Endothelial cell of umbilical vein (primary cell): ENCODE results near the gene HRK. TPM values are rescaled to one million over a fixed set of nuclear protein-coding genes. Genes with fewer than 3 reads are reported as not detected.

Experiments used
- BruUV-seq: library from RNA; stranded (reverse); fragments of 400-500 nt; replicated peaks from 2 replicates; lab custom pipeline; 2021; lab: Mats Ljungman, UMichigan
- CTCF ChIA-PET: fragments of 300-600, 350-600 bp; sonication (Branson Sonifier 250); formaldehyde crosslinking; loops from one replicate; lab custom pipeline; 2021; ENCODE audit warnings: antibody characterized with exemption, inconsistent platforms; lab: Charles Lee
- POLR2A ChIA-PET: fragments of 300-600, 350-600 bp; sonication (Branson Sonifier 250); formaldehyde crosslinking; loops from one replicate; lab custom pipeline; 2021; ENCODE audit warnings: antibody characterized with exemption, inconsistent platforms; lab: Charles Lee
- DNase-seq: peaks from one replicate; pipeline ENCODE4 v3.0.0-alpha.2; 2011; ENCODE audit warnings: low read depth, low spot score
- FAIRE-seq: peaks from 2 replicates; lab custom pipeline; 2011; peaks lifted over from hg19 to GRCh38; lab: Jason Lieb, UNC
- H2AFZ ChIP-seq: 2 replicates; pipeline ENCODE4 v1.6.0; 2012; ENCODE audit warnings: low read depth, low read length, control low read depth, inconsistent platforms
- H3K27ac ChIP-seq: 2 replicates; pipeline ENCODE4 v1.5.1; 2011; ENCODE audit warnings: low read depth, mild to moderate bottlenecking, control low read depth, low read length, moderate library complexity; ENCODE audit not compliant: insufficient read depth
- H3K27me3 ChIP-seq, 2 experiments: 2 replicates each; pipeline versions ENCODE4 v1.6.0 to v1.6.1; 2011; ENCODE audit warnings: low read length in 2 of 2, mixed read lengths in 1 of 2; ENCODE audit not compliant: control insufficient read depth in 2 of 2, insufficient read depth in 2 of 2
- H3K36me3 ChIP-seq, 2 experiments: 2 replicates in 1 of 2; 3 replicates in 1 of 2; pipeline ENCODE4 v1.5.1; 2011; ENCODE audit warnings: low read length in 2 of 2, mild to moderate bottlenecking in 1 of 2, moderate library complexity in 1 of 2; ENCODE audit not compliant: control insufficient read depth in 2 of 2, insufficient read depth in 2 of 2; ENCODE audit errors: extremely low read depth in 1 of 2
- H3K4me1 ChIP-seq: 3 replicates; pipeline ENCODE4 v1.5.1; 2011; ENCODE audit warnings: mild to moderate bottlenecking, low read length; ENCODE audit not compliant: control insufficient read depth, insufficient read depth; ENCODE audit errors: extremely low read depth
- H3K4me2 ChIP-seq: 2 replicates; pipeline ENCODE4 v1.6.1; 2011; ENCODE audit warnings: low read length, control low read depth, mixed read lengths; ENCODE audit not compliant: insufficient read depth
- H3K4me3 ChIP-seq, 3 experiments: fragments of 200-600 bp in 1 of 3; sonication (generic), shearing (Covaris generic) in 1 of 3; replicated peaks in 1 of 3; 2 replicates each; pipeline ENCODE4 v1.5.1; 2011 to 2016; ENCODE audit warnings: control low read depth in 3 of 3, low read length in 3 of 3, mild to moderate bottlenecking in 2 of 3, inconsistent platforms in 1 of 3, low read depth in 1 of 3, moderate library complexity in 1 of 3; ENCODE audit not compliant: insufficient read depth in 1 of 3
- H3K79me2 ChIP-seq: 2 replicates; pipeline ENCODE4 v1.6.0; 2012; ENCODE audit warnings: low read length, inconsistent platforms; ENCODE audit not compliant: control insufficient read depth, insufficient read depth
- H3K9ac ChIP-seq: replicated peaks from 2 replicates; pipeline ENCODE3; 2011; ENCODE audit warnings: low read length, control low read depth; ENCODE audit not compliant: insufficient read depth; ENCODE audit errors: extremely low read depth
- H3K9me1 ChIP-seq: replicated peaks from 3 replicates; pipeline ENCODE4 v1.6.0; 2011; ENCODE audit warnings: mild to moderate bottlenecking, low read length; ENCODE audit not compliant: control insufficient read depth, insufficient read depth; ENCODE audit errors: extremely low read depth
- H3K9me3 ChIP-seq: replicated peaks from 2 replicates; pipeline ENCODE4 v1.5.1; 2012; ENCODE audit warnings: low read length, inconsistent platforms; ENCODE audit not compliant: control insufficient read depth, insufficient read depth
- H4K20me1 ChIP-seq: replicated peaks from 2 replicates; pipeline ENCODE3; 2011; ENCODE audit warnings: mild to moderate bottlenecking, low read length; ENCODE audit not compliant: control insufficient read depth, insufficient read depth; ENCODE audit errors: extremely low read depth
- FOS ChIP-seq: IDR thresholded peaks from 2 replicates; pipeline ENCODE4 v1.6.1; 2011; ENCODE audit warnings: mild to moderate bottlenecking, low read length, moderate library complexity, borderline replicate concordance; ENCODE audit not compliant: insufficient read depth
- JUN ChIP-seq: IDR thresholded peaks from 2 replicates; pipeline ENCODE4 v1.6.1; 2011; ENCODE audit warnings: borderline replicate concordance, low read depth; ENCODE audit not compliant: insufficient read length, insufficient read depth
- POLR2A ChIP-seq: IDR thresholded peaks from 2 replicates; pipeline ENCODE4 v1.6.1; 2012; ENCODE audit warnings: low read depth, mild to moderate bottlenecking, control low read depth, low read length
- dilution Hi-C: fragments of 300-500 bp; cut with MboI; formaldehyde crosslinking; loops from one replicate; pipeline ENCODE4 v1.15.0; 2019; ENCODE audit warnings: low sequenced_read_pairs; ENCODE audit not compliant: extremely low pct_ligation_motif_present
- intact Hi-C: fragments of 100-400 bp; cut with micrococcal nuclease; formaldehyde crosslinking; loops from one replicate; pipeline ENCODE4 v1.10.0; 2022
- polyA plus RNA-seq, 4 experiments: library from polyadenylated mRNA; depleted of rRNA in 3 of 4; stranded (reverse) in 3 of 4; unstranded in 1 of 4; fragments of >200 nt; gene quantifications; 2 replicates each; pipeline versions ENCODE4 v1.2.1 to v1.2.3, GENCODE V29; 2011 to 2012; ENCODE audit warnings: missing spikeins in 1 of 4
- total RNA-seq: library from RNA; stranded (reverse); gene quantifications from 2 replicates; pipeline ENCODE4 v1.2.3, GENCODE V29; 2021
- TF ChIP-seq, protein P1 (sequence below): IDR thresholded peaks from 2 replicates; pipeline ENCODE4 v1.6.1; 2011; ENCODE audit not compliant: insufficient read depth, insufficient read length

HRK gene
- total and polyA plus RNA-seq, 2 donors (not counting 3 experiments of a cell fraction or from before 2014, with no cell fraction given): not detected

DNA sequence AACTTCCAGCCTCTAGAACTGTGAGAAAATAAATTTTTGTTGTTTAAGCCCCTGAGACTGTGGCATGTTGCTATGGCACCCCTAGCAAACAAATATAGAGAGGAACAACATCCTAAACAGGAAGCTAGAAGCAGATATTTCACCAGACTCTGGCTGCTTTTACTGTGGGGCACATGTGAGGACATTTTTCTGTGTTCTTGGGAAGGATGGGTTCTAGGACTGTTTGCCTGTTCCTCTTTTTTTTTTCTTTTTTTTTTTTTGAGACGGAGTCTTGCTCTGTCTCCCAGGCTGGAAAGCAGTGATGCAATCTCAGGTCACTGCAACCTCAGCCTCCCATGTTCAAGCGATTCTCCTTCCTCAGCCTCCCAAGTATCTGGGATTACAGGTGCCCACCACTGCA is 4.2 kb upstream of the HRK start:
- Histone ChIP-seq H3K36me3 (no peaks in the 10 kb centered on the region), H3K9ac (no peak overlapping the region), H3K4me2 (no peak overlapping the region), H3K27me3 (peaks cover 24 to 29% of the 10 kb centered on the region in 2 experiments), H3K4me1 (no peaks in the 10 kb centered on the region), H2AFZ (no peak overlapping the region), H3K9me1 (no peaks in the 10 kb centered on the region), H3K27ac (no peak overlapping the region), H3K79me2 (no peaks in the 10 kb centered on the region), H3K4me3 (no peak overlapping the region), H4K20me1 (no peaks in the 10 kb centered on the region), H3K9me3 (no peaks in the 10 kb centered on the region)
- ChIA-PET CTCF (no interaction called here), POLR2A (no interaction called here)
- BruUV-seq: no TSS peak
- DNase-seq (no peak), FAIRE-seq (no peak)
- dilution Hi-C loops (no loop called here), intact Hi-C loops (no loop called here)
- TF ChIP-seq POLR2A (no peak), FOS (no peak)

DNA sequence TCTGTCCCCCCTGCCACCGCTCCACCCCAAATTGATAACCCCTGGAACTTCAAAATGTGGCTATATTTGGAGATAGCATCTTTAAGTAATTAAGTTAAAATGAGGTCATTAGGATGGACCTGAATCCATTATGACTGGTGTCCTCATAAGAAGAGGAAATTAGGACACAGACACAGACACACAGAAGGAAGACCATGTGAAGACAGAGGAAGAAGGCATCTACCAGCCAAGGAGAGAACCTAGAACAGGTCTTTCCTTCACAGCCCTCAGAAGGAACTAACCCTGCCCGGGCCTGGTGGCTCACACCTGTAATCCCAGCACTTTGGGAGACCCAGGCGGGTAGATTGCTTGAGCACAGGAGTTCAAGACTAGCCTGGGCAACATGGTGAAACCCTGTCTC is 3.6 kb upstream of the HRK start:
- TF ChIP-seq JUN: no peak
- TF ChIP-seq, protein P1, sequence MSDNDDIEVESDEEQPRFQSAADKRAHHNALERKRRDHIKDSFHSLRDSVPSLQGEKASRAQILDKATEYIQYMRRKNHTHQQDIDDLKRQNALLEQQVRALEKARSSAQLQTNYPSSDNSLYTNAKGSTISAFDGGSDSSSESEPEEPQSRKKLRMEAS: no peak
- Histone ChIP-seq H3K9ac (no peak overlapping the region), H3K27me3 (peaks cover 30 to 35% of the 10 kb centered on the region in 2 experiments), H3K27ac (no peak overlapping the region), H3K79me2 (no peaks in the 10 kb centered on the region), H2AFZ (no peak overlapping the region), H4K20me1 (no peaks in the 10 kb centered on the region), H3K9me3 (no peaks in the 10 kb centered on the region), H3K4me1 (no peaks in the 10 kb centered on the region), H3K4me2 (no peak overlapping the region), H3K9me1 (no peaks in the 10 kb centered on the region), H3K36me3 (no peaks in the 10 kb centered on the region), H3K4me3 (no peak overlapping the region)
- no TSS peak for BruUV-seq
- POLR2A ChIA-PET: no interaction called here
- intact Hi-C loops (loop anchor here (5.0 kb wide), 1 partner anchor 113 kb away; no protein-coding TSS in a partner anchor), dilution Hi-C loops (no loop called here)
- FAIRE-seq: no peak
- DNase-seq: no peak
- CTCF ChIA-PET: no interaction called here
